HCT116 (cell line): ENCODE results near the gene NEO1. TPM values are rescaled to one million over a fixed set of nuclear protein-coding genes. Genes with fewer than 3 reads are reported as not detected.

Experiments
- ATAC-seq: fragments of 200-7000 bp; cut with Tn5 transposase; 2 replicates; pipeline ENCODE4 v1.9.1; 2020; ENCODE audit warnings: mild to moderate bottlenecking, moderate library complexity
- BruUV-seq: library from RNA; stranded (reverse); fragments of 400-500 nt; replicated peaks from 2 replicates; lab custom pipeline; 2021; lab: Mats Ljungman, UMichigan
- CTCF ChIA-PET: fragments of 300-600 bp; sonication (Branson Sonifier 250); formaldehyde crosslinking; loops from one replicate; lab custom pipeline; 2021; ENCODE audit warnings: antibody characterized with exemption; lab: Charles Lee
- POLR2A ChIA-PET: fragments of 300-600, 350-600 bp; sonication (Branson Sonifier 250); formaldehyde crosslinking; loops from one replicate; lab custom pipeline; 2021; ENCODE audit warnings: antibody characterized with exemption; lab: Charles Lee
- RAD21 ChIA-PET, 2 experiments: fragments of 300-600 bp; sonication (Branson Sonifier 250); formaldehyde crosslinking; loops; one replicate each; lab custom pipeline; 2023; ENCODE audit warnings: low total read pairs in 2 of 2; ENCODE audit not compliant: uncharacterized antibody in 2 of 2, unreplicated experiment in 2 of 2, low non-redundant PET in 1 of 2; lab: Charles Lee
- DNase-seq: peaks from one replicate; pipeline ENCODE4 v3.0.0-alpha.2; 2010; ENCODE audit warnings: low read depth, low spot score
- H2AFZ ChIP-seq: fragments of 200-600 bp; shearing (Covaris generic), sonication (generic); 2 replicates; pipeline ENCODE4 v1.6.1; 2017; ENCODE audit warnings: low read depth, mixed run types, mixed read lengths, antibody characterized with exemption, low read length; ENCODE audit not compliant: poor library complexity, severe bottlenecking
- H3K27ac ChIP-seq: 2 replicates; pipeline ENCODE4 v1.5.1; 2012; ENCODE audit warnings: low read depth, low read length
- H3K27me3 ChIP-seq: fragments of 200-600 bp; sonication (generic); 2 replicates; pipeline ENCODE4 v1.6.1; 2016; ENCODE audit warnings: mixed run types, low read length, mixed read lengths; ENCODE audit not compliant: insufficient read depth
- H3K36me3 ChIP-seq, 2 experiments: fragments of 200-500 bp in 1 of 2; fragments of 200-600 bp in 1 of 2; sonication (Bioruptor generic) in 1 of 2; sonication (generic) in 1 of 2; 2 replicates each; pipeline versions ENCODE4 v1.5.1 to v1.6.1; 2014 to 2016; ENCODE audit warnings: low read length in 2 of 2, inconsistent platforms in 1 of 2, mixed read lengths in 1 of 2, mixed run types in 1 of 2; ENCODE audit not compliant: insufficient read depth in 2 of 2, control insufficient read depth in 1 of 2
- H3K4me1 ChIP-seq, 2 experiments: fragments of 200-600 bp in 1 of 2; sonication (generic) in 1 of 2; 2 replicates each; pipeline versions ENCODE4 v1.5.1 to v1.6.1; 2012 to 2017; ENCODE audit warnings: low read length in 2 of 2, inconsistent platforms in 1 of 2, mild to moderate bottlenecking in 1 of 2, mixed read lengths in 1 of 2, mixed run types in 1 of 2, moderate library complexity in 1 of 2; ENCODE audit not compliant: insufficient read depth in 2 of 2, control insufficient read depth in 1 of 2
- H3K4me2 ChIP-seq: fragments of 200-600 bp; sonication (generic); 2 replicates; pipeline ENCODE4 v1.6.1; 2017; ENCODE audit warnings: mixed run types, low read length, mixed read lengths
- H3K4me3 ChIP-seq, 2 experiments: fragments of 200-600 bp in 1 of 2; sonication (generic) in 1 of 2; replicated peaks in 1 of 2; 2 replicates each; pipeline ENCODE4 v1.5.1; 2011 to 2016; ENCODE audit warnings: low read length in 2 of 2, control low read depth in 1 of 2, low read depth in 1 of 2, mild to moderate bottlenecking in 1 of 2, mixed read lengths in 1 of 2, mixed run types in 1 of 2
- H3K79me2 ChIP-seq: fragments of 200-600 bp; sonication (generic); 2 replicates; pipeline ENCODE4 v1.6.1; 2017; ENCODE audit warnings: mild to moderate bottlenecking, mixed run types, low read length, moderate library complexity, mixed read lengths; ENCODE audit not compliant: insufficient read depth
- H3K9ac ChIP-seq: fragments of 200-600 bp; sonication (generic); 2 replicates; pipeline ENCODE4 v1.6.1; 2016; ENCODE audit warnings: low read length, mixed read lengths
- H3K9me2 ChIP-seq: fragments of 200-600 bp; sonication (generic), shearing (Covaris generic); 2 replicates; pipeline ENCODE4 v1.6.1; 2017; ENCODE audit warnings: mixed run types, mild to moderate bottlenecking, moderate library complexity; ENCODE audit not compliant: insufficient read depth
- H3K9me3 ChIP-seq, 2 experiments: fragments of 200-500 bp in 1 of 2; fragments of 200-600 bp in 1 of 2; sonication (Bioruptor generic) in 1 of 2; sonication (generic) in 1 of 2; 2 replicates each; pipeline ENCODE4 v1.6.1; 2014 to 2017; ENCODE audit warnings: low read length in 2 of 2, mixed read lengths in 2 of 2, inconsistent platforms in 1 of 2, low read depth in 1 of 2, mild to moderate bottlenecking in 1 of 2, mixed run types in 1 of 2, moderate library complexity in 1 of 2; ENCODE audit not compliant: control insufficient read depth in 1 of 2, insufficient read depth in 1 of 2
- H4K20me1 ChIP-seq: fragments of 200-600 bp; sonication (generic), shearing (Covaris generic); 2 replicates; pipeline ENCODE4 v1.6.1; 2017; ENCODE audit warnings: mixed run types, mild to moderate bottlenecking, moderate library complexity; ENCODE audit not compliant: insufficient read depth
- ATF3 ChIP-seq: IDR thresholded peaks from 2 replicates; pipeline ENCODE4 v1.6.1; 2012
- JUND ChIP-seq: IDR thresholded peaks from 2 replicates; pipeline ENCODE4 v1.6.1; 2012
- POLR2AphosphoS5 ChIP-seq: IDR thresholded peaks from 2 replicates; pipeline ENCODE4 v1.6.1; 2011; ENCODE audit warnings: mild to moderate bottlenecking, low read depth, low read length, moderate library complexity
- ZFX ChIP-seq: fragments of 450-650 bp; IDR thresholded peaks from 2 replicates; pipeline ENCODE4 v1.6.1; 2017
- intact Hi-C: fragments of 100-400 bp; cut with micrococcal nuclease; formaldehyde crosslinking; loops from 2 replicates; pipeline ENCODE4 v1.10.0; 2022
- total RNA-seq: library from RNA; stranded (reverse); gene quantifications from one replicate; pipeline ENCODE4 v1.2.1, GENCODE V29; 2021; ENCODE audit not compliant: unreplicated experiment
- TF ChIP-seq, protein P1 (sequence below), 3 experiments: fragments of 200-600 bp in 1 of 3; sonication (generic) in 1 of 3; IDR thresholded peaks in 2 of 3; conservative IDR thresholded peaks in 1 of 3; 2 replicates each; pipeline ENCODE4 v1.5.1; 2012 to 2017; ENCODE audit warnings: low read depth in 2 of 3, low read length in 2 of 3, antibody characterized with exemption in 1 of 3, borderline replicate concordance in 1 of 3, control low read depth in 1 of 3, mild to moderate bottlenecking in 1 of 3, mixed read lengths in 1 of 3, mixed run types in 1 of 3, moderate library complexity in 1 of 3; ENCODE audit not compliant: insufficient read depth in 1 of 3

Gene NEO1
- total RNA-seq, 1 experiment from 2014 or later, result 30.0 TPM

DNA sequence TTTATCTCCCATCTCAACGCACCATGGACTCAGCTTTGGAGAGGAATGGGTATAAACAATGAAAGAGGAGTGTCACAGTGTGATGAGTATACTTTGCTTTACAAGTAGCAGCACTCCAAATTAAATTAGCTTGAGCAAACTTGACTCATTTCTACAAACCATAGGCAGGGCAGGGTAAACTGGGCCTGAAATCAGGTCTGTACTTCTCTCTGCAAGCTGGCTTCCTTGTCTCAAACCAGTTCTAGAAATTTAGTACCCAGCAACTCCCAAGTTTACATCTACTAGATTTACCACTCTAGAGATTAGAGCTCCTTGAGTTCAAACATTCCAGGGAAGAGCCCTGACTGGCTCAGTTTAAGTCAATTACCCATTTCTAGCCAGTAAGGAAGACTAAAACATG is 37.4 kb upstream of the NEO1 start:
- CTCF ChIA-PET, result interaction anchor here (1.1 kb wide), 1 partner anchor 8 kb away, joined by 3 read pairs; no protein-coding TSS in a partner anchor
- Histone ChIP-seq H4K20me1 (no peaks in the 10 kb centered on the region), H3K9ac (no peak overlapping the region), H3K27me3 (no peaks in the 10 kb centered on the region), H3K4me3 (no peak overlapping the region), H3K4me1 (no peaks in the 10 kb centered on the region), H3K27ac (no peak overlapping the region), H3K79me2 (no peaks in the 10 kb centered on the region), H3K36me3 (no peaks in the 10 kb centered on the region), H3K4me2 (no peak overlapping the region), H2AFZ (no peak overlapping the region), H3K9me2 (no peaks in the 10 kb centered on the region), H3K9me3 (no peaks in the 10 kb centered on the region)
- DNase-seq, result no peak
- ATAC-seq, result no peak
- RAD21 ChIA-PET, result no interaction called here
- BruUV-seq, result no TSS peak
- TF ChIP-seq JUND (no peak), ATF3 (no peak), ZFX (no peak)
- POLR2A ChIA-PET, result no interaction called here
- intact Hi-C loops, result no loop called here

DNA sequence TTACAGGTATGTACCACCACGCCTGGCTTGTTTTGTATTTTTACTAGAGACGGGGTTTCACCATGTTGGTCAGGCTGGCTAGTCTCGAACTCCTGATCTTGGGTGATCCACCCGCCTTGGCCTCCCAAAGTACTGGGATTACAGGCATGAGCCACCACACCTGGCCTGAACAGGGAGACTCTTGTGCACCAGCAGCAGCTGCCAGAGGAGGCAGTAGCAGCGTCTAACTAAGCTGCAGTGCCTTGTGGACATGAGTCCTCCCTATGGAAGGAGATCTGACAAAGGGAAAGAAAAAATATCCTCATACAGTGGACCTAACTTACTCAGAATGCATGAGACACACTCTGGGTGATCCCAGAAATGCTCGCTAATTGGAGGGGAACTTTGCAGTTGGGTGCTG is 36.8 kb upstream of the NEO1 start:
- Histone ChIP-seq H3K4me1 (no peaks in the 10 kb centered on the region), H3K9ac (no peak overlapping the region), H3K9me2 (no peaks in the 10 kb centered on the region), H3K9me3 (no peaks in the 10 kb centered on the region), H3K27ac (no peak overlapping the region), H4K20me1 (no peaks in the 10 kb centered on the region), H2AFZ (no peak overlapping the region), H3K27me3 (no peaks in the 10 kb centered on the region), H3K4me3 (no peak overlapping the region), H3K36me3 (no peaks in the 10 kb centered on the region), H3K79me2 (no peaks in the 10 kb centered on the region), H3K4me2 (no peak overlapping the region)
- intact Hi-C loops, result no loop called here
- DNase-seq (no peak), ATAC-seq (peak; percentile 53; the same call in 1 of the 2 replicates)
- TF ChIP-seq POLR2AphosphoS5, result no peak
- TF ChIP-seq, protein P1, sequence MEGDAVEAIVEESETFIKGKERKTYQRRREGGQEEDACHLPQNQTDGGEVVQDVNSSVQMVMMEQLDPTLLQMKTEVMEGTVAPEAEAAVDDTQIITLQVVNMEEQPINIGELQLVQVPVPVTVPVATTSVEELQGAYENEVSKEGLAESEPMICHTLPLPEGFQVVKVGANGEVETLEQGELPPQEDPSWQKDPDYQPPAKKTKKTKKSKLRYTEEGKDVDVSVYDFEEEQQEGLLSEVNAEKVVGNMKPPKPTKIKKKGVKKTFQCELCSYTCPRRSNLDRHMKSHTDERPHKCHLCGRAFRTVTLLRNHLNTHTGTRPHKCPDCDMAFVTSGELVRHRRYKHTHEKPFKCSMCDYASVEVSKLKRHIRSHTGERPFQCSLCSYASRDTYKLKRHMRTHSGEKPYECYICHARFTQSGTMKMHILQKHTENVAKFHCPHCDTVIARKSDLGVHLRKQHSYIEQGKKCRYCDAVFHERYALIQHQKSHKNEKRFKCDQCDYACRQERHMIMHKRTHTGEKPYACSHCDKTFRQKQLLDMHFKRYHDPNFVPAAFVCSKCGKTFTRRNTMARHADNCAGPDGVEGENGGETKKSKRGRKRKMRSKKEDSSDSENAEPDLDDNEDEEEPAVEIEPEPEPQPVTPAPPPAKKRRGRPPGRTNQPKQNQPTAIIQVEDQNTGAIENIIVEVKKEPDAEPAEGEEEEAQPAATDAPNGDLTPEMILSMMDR (IDR thresholded peaks at IDR 0.05 in 2 of 3, conservative IDR thresholded peaks at IDR 0.05 in 1 of 3; ENCODE audit: borderline replicate concordance in 1 of 3, insufficient read depth in 1 of 3, low read depth in 2 of 3, low read length in 2 of 3), result 0 out of 6 replicates have a peak, but pooled peaks of 1 of the 3 experiments have one; percentile 7
- ChIA-PET POLR2A (no interaction called here), CTCF (no interaction called here), RAD21 (no interaction called here)
- no TSS peak for BruUV-seq
